H1 (cell line): ENCODE results near the gene DEGS1.

Experiments used
- BRCA1 ChIP-seq: IDR thresholded peaks from 2 replicates; pipeline ENCODE4 v1.6.1; 2012; ENCODE audit warnings: low read depth, low read length, improper control_type of control experiment
- CREB1 ChIP-seq: IDR thresholded peaks from 2 replicates; pipeline ENCODE4 v1.6.1; 2012; ENCODE audit warnings: inconsistent platforms
- EP300 ChIP-seq, 2 experiments: IDR thresholded peaks; 1 replicate in 1 of 2; 2 replicates in 1 of 2; pipeline ENCODE4 v1.6.1; 2011 to 2012; ENCODE audit warnings: low read depth in 2 of 2, low read length in 2 of 2, mild to moderate bottlenecking in 2 of 2, borderline replicate concordance in 1 of 2, inconsistent platforms in 1 of 2, moderate library complexity in 1 of 2
- EZH2 ChIP-seq: fragments of 200-600 bp; sonication (generic); IDR thresholded peaks from 2 replicates; pipeline ENCODE4 v1.7.1; 2012; ENCODE audit warnings: low read depth, mild to moderate bottlenecking, moderate library complexity, low read length, inconsistent platforms; ENCODE audit not compliant: severe bottlenecking
- HDAC6 ChIP-seq: IDR thresholded peaks from one replicate; pipeline ENCODE4 v1.7.1; 2012; ENCODE audit warnings: low read depth, mild to moderate bottlenecking, inconsistent platforms, low read length, moderate library complexity
- POLR2A ChIP-seq, 2 experiments: IDR thresholded peaks; 1 replicate in 1 of 2; 2 replicates in 1 of 2; pipeline ENCODE4 v1.6.1; 2011; ENCODE audit warnings: low read depth in 2 of 2, low read length in 2 of 2, mild to moderate bottlenecking in 2 of 2; ENCODE audit errors: control extremely low read depth in 1 of 2
- POLR2AphosphoS5 ChIP-seq: IDR thresholded peaks from 2 replicates; pipeline ENCODE4 v1.6.1; 2011; ENCODE audit warnings: low read depth, low read length
- SP4 ChIP-seq: IDR thresholded peaks from 2 replicates; pipeline ENCODE4 v1.6.1; 2012; ENCODE audit warnings: low read length, inconsistent platforms
- SUZ12 ChIP-seq: fragments of 200-600 bp; sonication (generic); IDR thresholded peaks from 2 replicates; pipeline ENCODE4 v1.6.1; 2012; ENCODE audit warnings: mild to moderate bottlenecking, inconsistent platforms, low read length, moderate library complexity, mixed read lengths
- TF ChIP-seq, protein P1 (sequence below), 3 experiments: IDR thresholded peaks; 1 replicate in 2 of 3; 2 replicates in 1 of 3; pipeline versions ENCODE4 v1.5.1 to v1.6.1; 2011; ENCODE audit warnings: low read length in 3 of 3, mild to moderate bottlenecking in 3 of 3, inconsistent platforms in 2 of 3, low read depth in 1 of 3, moderate library complexity in 1 of 3; ENCODE audit not compliant: insufficient read depth in 1 of 3; ENCODE audit errors: control extremely low read depth in 1 of 3
- TF ChIP-seq, protein P2 (sequence below): IDR thresholded peaks from 2 replicates; pipeline ENCODE4 v1.6.1; 2012; ENCODE audit warnings: low read length, inconsistent platforms

DNA sequence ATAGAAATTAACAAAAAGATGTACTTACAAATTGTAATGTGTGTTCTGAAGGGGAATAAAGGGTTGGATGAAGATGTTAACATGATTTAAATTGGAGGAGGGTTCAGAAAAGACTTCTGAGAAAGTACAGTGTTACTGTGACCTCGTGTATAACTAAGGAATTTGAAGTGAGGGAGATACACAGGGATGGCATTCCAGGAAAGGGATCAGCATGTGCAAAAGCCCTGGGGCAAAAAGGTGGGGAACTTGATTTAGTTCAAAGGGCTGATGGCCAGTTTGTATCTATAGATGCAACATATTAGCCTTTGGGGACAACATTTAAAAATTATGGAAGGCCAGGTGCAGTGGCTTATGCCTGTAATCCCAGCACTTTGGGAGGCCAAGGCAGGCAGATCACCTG lies 33.3 kb upstream of the DEGS1 start:
- TF ChIP-seq SUZ12 (no peak), POLR2AphosphoS5 (no peak), EZH2 (no peak), HDAC6 (no peak), BRCA1 (no peak), CREB1 (no peak), SP4 (no peak), EP300 (IDR thresholded peaks at IDR 0.05; ENCODE audit: borderline replicate concordance in 1 of 2, low read depth in 2 of 2, low read length in 2 of 2) (no peak), POLR2A (IDR thresholded peaks at IDR 0.05; ENCODE audit: control extremely low read depth in 1 of 2, low read depth in 2 of 2, low read length in 2 of 2) (no peak)
- TF ChIP-seq, protein P1, sequence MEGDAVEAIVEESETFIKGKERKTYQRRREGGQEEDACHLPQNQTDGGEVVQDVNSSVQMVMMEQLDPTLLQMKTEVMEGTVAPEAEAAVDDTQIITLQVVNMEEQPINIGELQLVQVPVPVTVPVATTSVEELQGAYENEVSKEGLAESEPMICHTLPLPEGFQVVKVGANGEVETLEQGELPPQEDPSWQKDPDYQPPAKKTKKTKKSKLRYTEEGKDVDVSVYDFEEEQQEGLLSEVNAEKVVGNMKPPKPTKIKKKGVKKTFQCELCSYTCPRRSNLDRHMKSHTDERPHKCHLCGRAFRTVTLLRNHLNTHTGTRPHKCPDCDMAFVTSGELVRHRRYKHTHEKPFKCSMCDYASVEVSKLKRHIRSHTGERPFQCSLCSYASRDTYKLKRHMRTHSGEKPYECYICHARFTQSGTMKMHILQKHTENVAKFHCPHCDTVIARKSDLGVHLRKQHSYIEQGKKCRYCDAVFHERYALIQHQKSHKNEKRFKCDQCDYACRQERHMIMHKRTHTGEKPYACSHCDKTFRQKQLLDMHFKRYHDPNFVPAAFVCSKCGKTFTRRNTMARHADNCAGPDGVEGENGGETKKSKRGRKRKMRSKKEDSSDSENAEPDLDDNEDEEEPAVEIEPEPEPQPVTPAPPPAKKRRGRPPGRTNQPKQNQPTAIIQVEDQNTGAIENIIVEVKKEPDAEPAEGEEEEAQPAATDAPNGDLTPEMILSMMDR (IDR thresholded peaks at IDR 0.05; ENCODE audit: control extremely low read depth in 1 of 3, insufficient read depth in 1 of 3, low read depth in 1 of 3, low read length in 3 of 3), result no peak
- TF ChIP-seq, protein P2, sequence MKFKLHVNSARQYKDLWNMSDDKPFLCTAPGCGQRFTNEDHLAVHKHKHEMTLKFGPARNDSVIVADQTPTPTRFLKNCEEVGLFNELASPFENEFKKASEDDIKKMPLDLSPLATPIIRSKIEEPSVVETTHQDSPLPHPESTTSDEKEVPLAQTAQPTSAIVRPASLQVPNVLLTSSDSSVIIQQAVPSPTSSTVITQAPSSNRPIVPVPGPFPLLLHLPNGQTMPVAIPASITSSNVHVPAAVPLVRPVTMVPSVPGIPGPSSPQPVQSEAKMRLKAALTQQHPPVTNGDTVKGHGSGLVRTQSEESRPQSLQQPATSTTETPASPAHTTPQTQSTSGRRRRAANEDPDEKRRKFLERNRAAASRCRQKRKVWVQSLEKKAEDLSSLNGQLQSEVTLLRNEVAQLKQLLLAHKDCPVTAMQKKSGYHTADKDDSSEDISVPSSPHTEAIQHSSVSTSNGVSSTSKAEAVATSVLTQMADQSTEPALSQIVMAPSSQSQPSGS, result no peak
